ENCODE data around the gene NCAM1.

Gene NCAM1

DNA sequence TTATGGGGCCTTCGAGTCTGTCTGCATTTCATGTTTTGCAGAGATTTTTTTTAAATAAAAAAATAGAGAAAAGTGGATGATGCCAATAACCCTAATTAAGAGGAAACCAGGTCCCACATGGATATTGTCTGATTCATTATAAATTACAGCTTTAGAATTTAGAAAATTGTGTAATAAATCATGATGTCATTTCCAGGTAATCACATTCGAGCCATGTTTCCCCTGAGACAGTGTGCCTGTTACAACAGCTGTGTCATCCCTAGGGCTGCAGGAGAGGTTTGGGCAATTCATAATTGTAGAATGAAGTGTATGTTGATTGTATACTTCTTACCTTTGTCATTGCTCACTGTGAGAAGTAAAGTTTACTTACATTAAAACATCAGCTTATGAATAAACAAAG lies 38.3 kb downstream of the NCAM1 start:
- H2AFZ ChIP-seq (ENCODE audit: low read depth, low read length): no peak overlapping the region
- no peaks in the 10 kb centered on the region for H3K4me1 ChIP-seq (ENCODE audit: insufficient read depth, low read length)
- no peak overlapping the region for H3K4me2 ChIP-seq (ENCODE audit: insufficient read depth, low read length)
- DNase-seq (no peak), ATAC-seq (ENCODE audit: insufficient read depth, low read depth) (no peak)
- no peak overlapping the region for H3K9ac ChIP-seq (ENCODE audit: low read depth, low read length)
- no peak overlapping the region for H3K27ac ChIP-seq (ENCODE audit: low read length)
- H3K4me3 ChIP-seq (ENCODE audit: low read depth in 1 of 2, low read length in 2 of 2): no peak overlapping the region
- no peaks in the 10 kb centered on the region for H3K9me3 ChIP-seq (ENCODE audit: insufficient read depth, low read length, severe bottlenecking)
- H3K36me3 ChIP-seq (ENCODE audit: insufficient read depth, low read length): no peaks in the 10 kb centered on the region
- no peaks in the 10 kb centered on the region for H4K20me1 ChIP-seq (ENCODE audit: insufficient read depth, low read length)
- peaks cover 5% of the 10 kb centered on the region for H3K27me3 ChIP-seq (ENCODE audit: insufficient read depth, low read length, poor library complexity)
- TF ChIP-seq EZH2 (IDR thresholded peaks at IDR 0.05; ENCODE audit: borderline replicate concordance, low read depth, low read length, severe bottlenecking): no peak
- TF ChIP-seq, protein P1, sequence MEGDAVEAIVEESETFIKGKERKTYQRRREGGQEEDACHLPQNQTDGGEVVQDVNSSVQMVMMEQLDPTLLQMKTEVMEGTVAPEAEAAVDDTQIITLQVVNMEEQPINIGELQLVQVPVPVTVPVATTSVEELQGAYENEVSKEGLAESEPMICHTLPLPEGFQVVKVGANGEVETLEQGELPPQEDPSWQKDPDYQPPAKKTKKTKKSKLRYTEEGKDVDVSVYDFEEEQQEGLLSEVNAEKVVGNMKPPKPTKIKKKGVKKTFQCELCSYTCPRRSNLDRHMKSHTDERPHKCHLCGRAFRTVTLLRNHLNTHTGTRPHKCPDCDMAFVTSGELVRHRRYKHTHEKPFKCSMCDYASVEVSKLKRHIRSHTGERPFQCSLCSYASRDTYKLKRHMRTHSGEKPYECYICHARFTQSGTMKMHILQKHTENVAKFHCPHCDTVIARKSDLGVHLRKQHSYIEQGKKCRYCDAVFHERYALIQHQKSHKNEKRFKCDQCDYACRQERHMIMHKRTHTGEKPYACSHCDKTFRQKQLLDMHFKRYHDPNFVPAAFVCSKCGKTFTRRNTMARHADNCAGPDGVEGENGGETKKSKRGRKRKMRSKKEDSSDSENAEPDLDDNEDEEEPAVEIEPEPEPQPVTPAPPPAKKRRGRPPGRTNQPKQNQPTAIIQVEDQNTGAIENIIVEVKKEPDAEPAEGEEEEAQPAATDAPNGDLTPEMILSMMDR (IDR thresholded peaks at IDR 0.05; ENCODE audit: borderline replicate concordance, extremely low read depth, low read length, poor library complexity, severe bottlenecking): no peak
- no peaks in the 10 kb centered on the region for H3K79me2 ChIP-seq (ENCODE audit: insufficient read depth, low read length)

DNA sequence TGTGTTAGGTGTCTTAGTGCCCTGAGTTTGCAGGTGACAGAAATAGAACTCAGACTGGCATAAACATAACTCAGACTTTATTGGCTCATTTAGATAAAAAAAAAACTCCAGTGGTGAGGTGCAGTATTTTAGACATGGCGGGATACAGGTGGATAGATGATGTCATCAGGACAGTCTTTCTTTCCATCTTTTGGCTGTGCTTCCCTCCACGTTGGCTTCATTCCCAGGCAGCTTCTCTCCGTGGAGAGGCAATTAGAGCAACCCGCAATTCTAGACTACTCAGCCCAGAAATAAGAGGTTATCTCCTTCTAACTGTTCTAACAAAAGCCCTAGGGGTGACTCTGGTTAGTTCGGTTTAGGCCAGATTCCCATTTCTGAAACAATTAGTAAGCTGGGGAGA lies 40.5 kb downstream of the NCAM1 start:
- H3K4me3 ChIP-seq (ENCODE audit: low read depth in 1 of 2, low read length in 2 of 2): no peak overlapping the region
- H3K9ac ChIP-seq (ENCODE audit: low read depth, low read length): no peak overlapping the region
- peaks cover 6% of the 10 kb centered on the region for H3K27me3 ChIP-seq (ENCODE audit: insufficient read depth, low read length, poor library complexity)
- DNase-seq (no peak), ATAC-seq (ENCODE audit: insufficient read depth, low read depth) (no peak)
- no peaks in the 10 kb centered on the region for H3K79me2 ChIP-seq (ENCODE audit: insufficient read depth, low read length)
- no peak overlapping the region for H3K4me2 ChIP-seq (ENCODE audit: insufficient read depth, low read length)
- H3K27ac ChIP-seq (ENCODE audit: low read length): no peak overlapping the region
- H2AFZ ChIP-seq (ENCODE audit: low read depth, low read length): no peak overlapping the region
- no peaks in the 10 kb centered on the region for H3K4me1 ChIP-seq (ENCODE audit: insufficient read depth, low read length)
- H4K20me1 ChIP-seq (ENCODE audit: insufficient read depth, low read length): no peaks in the 10 kb centered on the region
- no peaks in the 10 kb centered on the region for H3K9me3 ChIP-seq (ENCODE audit: insufficient read depth, low read length, severe bottlenecking)
- TF ChIP-seq, protein P1 (IDR thresholded peaks at IDR 0.05; ENCODE audit: borderline replicate concordance, extremely low read depth, low read length, poor library complexity, severe bottlenecking): no peak
- no peak for TF ChIP-seq EZH2 (IDR thresholded peaks at IDR 0.05; ENCODE audit: borderline replicate concordance, low read depth, low read length, severe bottlenecking)
- no peaks in the 10 kb centered on the region for H3K36me3 ChIP-seq (ENCODE audit: insufficient read depth, low read length)

DNA sequence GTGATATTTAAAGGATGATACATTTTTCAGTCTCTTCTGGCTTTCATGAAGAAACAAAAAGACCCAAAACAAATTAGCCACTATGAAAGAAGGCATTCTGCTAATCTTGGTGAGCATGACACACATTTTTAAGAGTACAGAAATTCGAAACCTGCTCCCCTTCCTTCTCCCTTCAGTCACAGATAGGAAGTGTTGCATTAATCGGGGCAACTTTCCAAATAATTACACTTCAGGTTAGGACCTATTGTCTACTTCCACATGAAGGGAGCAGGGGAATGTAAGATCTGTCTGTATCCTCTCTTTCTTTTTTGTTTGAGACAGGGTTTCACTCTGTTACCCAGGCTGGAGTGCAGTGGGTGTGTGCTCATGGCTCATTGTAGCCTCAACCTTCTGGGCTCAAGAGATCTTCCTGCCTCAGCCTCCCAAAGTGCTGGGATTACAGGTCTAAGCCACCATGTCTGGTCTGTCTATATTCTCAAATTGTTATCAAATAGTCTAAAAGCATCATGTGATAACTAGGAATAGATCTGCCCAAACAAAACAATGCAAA lies 45.8 kb downstream of the NCAM1 start:
- Histone ChIP-seq H3K27me3 (ENCODE audit: insufficient read depth, low read length, poor library complexity) (peaks cover 3% of the 10 kb centered on the region), H3K36me3 (ENCODE audit: insufficient read depth, low read length) (no peaks in the 10 kb centered on the region), H3K9ac (ENCODE audit: low read depth, low read length) (no peak overlapping the region), H4K20me1 (ENCODE audit: insufficient read depth, low read length) (no peaks in the 10 kb centered on the region), H3K4me2 (ENCODE audit: insufficient read depth, low read length) (no peak overlapping the region), H2AFZ (ENCODE audit: low read depth, low read length) (no peak overlapping the region), H3K9me3 (ENCODE audit: insufficient read depth, low read length, severe bottlenecking) (no peaks in the 10 kb centered on the region), H3K4me1 (ENCODE audit: insufficient read depth, low read length) (no peaks in the 10 kb centered on the region), H3K27ac (ENCODE audit: low read length) (no peak overlapping the region), H3K79me2 (ENCODE audit: insufficient read depth, low read length) (no peaks in the 10 kb centered on the region), H3K4me3 (ENCODE audit: low read depth in 1 of 2, low read length in 2 of 2) (no peak overlapping the region)
- TF ChIP-seq, protein P1 (IDR thresholded peaks at IDR 0.05; ENCODE audit: borderline replicate concordance, extremely low read depth, low read length, poor library complexity, severe bottlenecking): no peak
- TF ChIP-seq EZH2 (IDR thresholded peaks at IDR 0.05; ENCODE audit: borderline replicate concordance, low read depth, low read length, severe bottlenecking): no peak
- no peak for DNase-seq
- ATAC-seq (ENCODE audit: insufficient read depth, low read depth): no peak
